ENCODE data around the gene FYN. TPM values are rescaled to one million over a fixed set of nuclear protein-coding genes. Genes with fewer than 3 reads are reported as not detected.

Gene FYN
- total RNA-seq, 2 donors from 2014 or later, result 55.5 to 72.5 TPM

- Histone ChIP-seq H3K27ac (peak overlapping the region; percentile 70 to 81), H3K27me3 (replicated peaks; ENCODE audit: insufficient read depth) (no peaks in the 10 kb centered on the region), H3K4me3 (no peak overlapping the region), H3K4me1 (ENCODE audit: control insufficient read depth in 1 of 2, low read depth in 2 of 2) (peaks cover 26 to 72% of the 10 kb centered on the region in 2 donors), H3K36me3 (no peaks in the 10 kb centered on the region), H3K9me3 (no peaks in the 10 kb centered on the region)
- ATAC-seq (ENCODE audit: insufficient number of reproducible peaks, low FRiP score, low read depth) (peak; percentile 72), DNase-seq (ENCODE audit: low spot score) (no peak)
- TF ChIP-seq CTCF (IDR thresholded peaks at IDR 0.05), result no peak
Measured at GRCh38 chr6:111666847-111667246, 206.4 kb downstream of the FYN start.

- Histone ChIP-seq H3K27ac (peak overlapping the region; percentile 77 to 80), H3K9me3 (no peaks in the 10 kb centered on the region), H3K4me1 (ENCODE audit: control insufficient read depth in 1 of 2, low read depth in 2 of 2) (peaks cover 26 to 75% of the 10 kb centered on the region in 2 donors), H3K27me3 (replicated peaks; ENCODE audit: insufficient read depth) (no peaks in the 10 kb centered on the region), H3K36me3 (no peaks in the 10 kb centered on the region), H3K4me3 (peak overlapping the region; percentile 51)
- ATAC-seq (ENCODE audit: insufficient number of reproducible peaks, low FRiP score, low read depth), result no peak
- TF ChIP-seq CTCF (IDR thresholded peaks at IDR 0.05), result no peak
- DNase-seq (ENCODE audit: low spot score), result no peak
Measured at GRCh38 chr6:111664565-111665030, 208.7 kb downstream of the FYN start.

- Histone ChIP-seq H3K27me3 (replicated peaks; ENCODE audit: insufficient read depth) (no peaks in the 10 kb centered on the region), H3K4me3 (peak overlapping the region; percentile 51), H3K4me1 (ENCODE audit: control insufficient read depth in 1 of 2, low read depth in 2 of 2) (peaks cover 26 to 75% of the 10 kb centered on the region in 2 donors), H3K36me3 (no peaks in the 10 kb centered on the region), H3K27ac (peak overlapping the region; percentile 77 to 80), H3K9me3 (no peaks in the 10 kb centered on the region)
- ATAC-seq (ENCODE audit: insufficient number of reproducible peaks, low FRiP score, low read depth) (no peak), DNase-seq (ENCODE audit: low spot score) (no peak)
- TF ChIP-seq CTCF (IDR thresholded peaks at IDR 0.05), result no peak
Measured at GRCh38 chr6:111663692-111664564, 209.3 kb downstream of the FYN start.

- ATAC-seq (ENCODE audit: insufficient number of reproducible peaks, low FRiP score, low read depth), result no peak
- H3K4me1 ChIP-seq (ENCODE audit: control insufficient read depth in 1 of 2, low read depth in 2 of 2), result peaks cover 30 to 75% of the 10 kb centered on the region in 2 donors
- no peak for TF ChIP-seq CTCF (IDR thresholded peaks at IDR 0.05)
- H3K27me3 ChIP-seq (replicated peaks; ENCODE audit: insufficient read depth), result no peaks in the 10 kb centered on the region
- H3K36me3 ChIP-seq, result no peaks in the 10 kb centered on the region
- peak overlapping the region; percentile 51 for H3K4me3 ChIP-seq
- peak overlapping the region; percentile 77 to 80 for H3K27ac ChIP-seq
- no peak for DNase-seq (ENCODE audit: low spot score)
- no peaks in the 10 kb centered on the region for H3K9me3 ChIP-seq
Measured at GRCh38 chr6:111662794-111663593, 210.3 kb downstream of the FYN start.

All from thoracic aorta (tissue), 2 donors.